SH-SY5Y (cell line): ENCODE data around the gene MUC4.

ENCODE experiments used
- GATA2 ChIP-seq: IDR thresholded peaks from 2 replicates; pipeline ENCODE4 v1.6.1; 2011; ENCODE audit warnings: mild to moderate bottlenecking, low read depth, low read length
- GATA3 ChIP-seq: IDR thresholded peaks from 2 replicates; pipeline ENCODE4 v1.6.1; 2011; ENCODE audit warnings: low read depth, mild to moderate bottlenecking, low read length, moderate library complexity

Gene MUC4

GRCh38 chr3:195753581-195753980 lies 58.1 kb downstream of the MUC4 start:
- TF ChIP-seq GATA3, result no peak

- no peak for TF ChIP-seq GATA2
- TF ChIP-seq GATA3, result no peak
Measured at GRCh38 chr3:195752546-195753331, 59.0 kb downstream of the MUC4 start.

GRCh38 chr3:195752066-195752465 lies 59.7 kb downstream of the MUC4 start:
- TF ChIP-seq GATA3, result no peak
- TF ChIP-seq GATA2, result no peak

GRCh38 chr3:195751560-195751959 lies 60.2 kb downstream of the MUC4 start:
- no peak for TF ChIP-seq GATA3
- TF ChIP-seq GATA2, result no peak

- TF ChIP-seq GATA3 (no peak), GATA2 (no peak)
Measured at GRCh38 chr3:195750797-195751520, 60.8 kb downstream of the MUC4 start.

GRCh38 chr3:195748661-195749060 lies 63.1 kb downstream of the MUC4 start:
- TF ChIP-seq GATA2, result no peak
- no peak for TF ChIP-seq GATA3

- TF ChIP-seq GATA2 (no peak), GATA3 (no peak)
Measured at GRCh38 chr3:195746751-195747150, 65.0 kb downstream of the MUC4 start.

GRCh38 chr3:195746346-195746745 lies 65.4 kb downstream of the MUC4 start:
- TF ChIP-seq GATA2 (no peak), GATA3 (no peak)

- TF ChIP-seq GATA2 (no peak), GATA3 (no peak)
Measured at GRCh38 chr3:195744437-195744836, 67.3 kb downstream of the MUC4 start.

- TF ChIP-seq GATA3, result no peak
- no peak for TF ChIP-seq GATA2
Measured at GRCh38 chr3:195739561-195740111, 72.1 kb downstream of the MUC4 start.

GRCh38 chr3:195738274-195739044 lies 73.3 kb downstream of the MUC4 start:
- no peak for TF ChIP-seq GATA2
- TF ChIP-seq GATA3, result no peak

- TF ChIP-seq GATA2, result no peak
- no peak for TF ChIP-seq GATA3
Measured at GRCh38 chr3:195736866-195737490, 74.8 kb downstream of the MUC4 start.

GRCh38 chr3:195735036-195735695 lies 76.6 kb downstream of the MUC4 start:
- no peak for TF ChIP-seq GATA2
- TF ChIP-seq GATA3, result no peak

GRCh38 chr3:195732940-195733339 lies 78.8 kb downstream of the MUC4 start:
- no peak for TF ChIP-seq GATA3
- TF ChIP-seq GATA2, result no peak

- TF ChIP-seq GATA2 (no peak), GATA3 (no peak)
Measured at GRCh38 chr3:195731356-195731905, 80.3 kb downstream of the MUC4 start.
